Left lung (tissue), 10 donors: ENCODE data around the gene DMD. TPM values are rescaled to one million over a fixed set of nuclear protein-coding genes. Genes with fewer than 3 reads are reported as not detected.

Source experiments
- ATAC-seq: fragments of 200-7000 bp; cut with Tn5 transposase; one replicate; pipeline ENCODE4 v1.9.1; 2020; ENCODE audit warnings: moderate library complexity
- DNase-seq, 4 donors: peaks; one replicate each; pipeline ENCODE4 v3.0.0-alpha.2; 2013 to 2020
- H3K27ac ChIP-seq, 2 donors: fragments of 200-600 bp; sonication (generic) in 1 of 2; one replicate each; pipeline versions ENCODE4 v1.5.0 to v1.8.0; 2020 to 2021
- H3K27me3 ChIP-seq, 2 donors: fragments of 200-600 bp; sonication (generic) in 1 of 2; one replicate each; pipeline versions ENCODE4 v1.5.0 to v1.8.0; 2020 to 2021
- H3K36me3 ChIP-seq, 2 donors: fragments of 200-600 bp; sonication (generic) in 1 of 2; one replicate each; pipeline versions ENCODE4 v1.5.0 to v1.8.0; 2020 to 2021
- H3K4me1 ChIP-seq, 2 donors: fragments of 200-600 bp; one replicate each; pipeline ENCODE4 v1.8.0; 2021
- H3K4me3 ChIP-seq, 2 donors: fragments of 200-600 bp; sonication (generic) in 1 of 2; one replicate each; pipeline versions ENCODE4 v1.5.0 to v1.8.0; 2020 to 2021; ENCODE audit warnings: mild to moderate bottlenecking in 1 of 2
- H3K9me3 ChIP-seq, 2 donors: fragments of 200-600 bp; sonication (generic) in 1 of 2; one replicate each; pipeline versions ENCODE4 v1.5.0 to v1.8.0; 2020 to 2021
- CTCF ChIP-seq, 2 donors: fragments of 200-600 bp; sonication (generic) in 1 of 2; IDR thresholded peaks; one replicate each; pipeline versions ENCODE4 v1.5.0 to v1.8.0; 2021; ENCODE audit warnings: antibody characterized with exemption in 2 of 2
- intact Hi-C, 2 donors: fragments of 100-400 bp; cut with DNase I; formaldehyde crosslinking; loops; one replicate each; pipeline versions ENCODE4 v1.11.2 to v1.14.2; 2022
- polyA plus RNA-seq, 6 donors: library from polyadenylated mRNA; unstranded; fragments of 120-200 nt; gene quantifications; one replicate each; pipeline ENCODE4 v1.2.1, GENCODE V29; 2013; ENCODE audit not compliant: insufficient read length in 6 of 6
- total RNA-seq, 2 donors: library from RNA; stranded (reverse); fragmentation: NEBNext Ultra II Directional; extraction: Animal tissue kit (Norgen Biotek cat#: 25700); gene quantifications; one replicate each; pipeline ENCODE4 v1.2.1, GENCODE V29; 2021
- donor health status: DM: no; HTN: yes; CAD: no.
- donor health status: DM: no; HTN: no; CAD: no.

Gene DMD
- total and polyA plus RNA-seq, 8 donors = 16.6 to 68.8 (median 54.0) TPM

GRCh38 chrX:31443654-31444053 is 1767.7 kb downstream of the DMD start:
- DNase-seq (no peak), ATAC-seq (no peak)
- no peaks in the 10 kb centered on the region for H3K4me1 ChIP-seq
- H3K4me3 ChIP-seq = no peak overlapping the region
- no peaks in the 10 kb centered on the region for H3K27me3 ChIP-seq
- no peaks in the 10 kb centered on the region for H3K36me3 ChIP-seq
- no peak overlapping the region for H3K27ac ChIP-seq
- no peak for TF ChIP-seq CTCF (IDR thresholded peaks at IDR 0.05)
- H3K9me3 ChIP-seq = no peaks in the 10 kb centered on the region
- intact Hi-C loops = no loop called here

GRCh38 chrX:31440546-31440945 is 1770.8 kb downstream of the DMD start:
- H3K27ac ChIP-seq = no peak overlapping the region
- no peaks in the 10 kb centered on the region for H3K27me3 ChIP-seq
- ATAC-seq (no peak), DNase-seq (no peak)
- H3K36me3 ChIP-seq = no peaks in the 10 kb centered on the region
- TF ChIP-seq CTCF (IDR thresholded peaks at IDR 0.05) = no peak
- intact Hi-C loops = no loop called here
- no peaks in the 10 kb centered on the region for H3K9me3 ChIP-seq
- no peaks in the 10 kb centered on the region for H3K4me1 ChIP-seq
- H3K4me3 ChIP-seq = no peak overlapping the region

- Histone ChIP-seq H3K9me3 (no peaks in the 10 kb centered on the region), H3K4me1 (no peaks in the 10 kb centered on the region), H3K4me3 (no peak overlapping the region), H3K36me3 (no peaks in the 10 kb centered on the region), H3K27ac (no peak overlapping the region), H3K27me3 (no peaks in the 10 kb centered on the region)
- no peak for ATAC-seq
- TF ChIP-seq CTCF (IDR thresholded peaks at IDR 0.05) = no peak
- intact Hi-C loops = no loop called here
- no peak for DNase-seq
These were observed 1774.9 kb downstream of the DMD start for GRCh38 chrX:31436424-31436823.

- no peaks in the 10 kb centered on the region for H3K9me3 ChIP-seq
- no peak overlapping the region for H3K27ac ChIP-seq
- no peaks in the 10 kb centered on the region for H3K4me1 ChIP-seq
- no peak overlapping the region for H3K4me3 ChIP-seq
- intact Hi-C loops = no loop called here
- no peaks in the 10 kb centered on the region for H3K36me3 ChIP-seq
- no peak for TF ChIP-seq CTCF (IDR thresholded peaks at IDR 0.05)
- no peaks in the 10 kb centered on the region for H3K27me3 ChIP-seq
- DNase-seq = no peak
- no peak for ATAC-seq
These were observed 1775.8 kb downstream of the DMD start for GRCh38 chrX:31435592-31435991.

- intact Hi-C loops = no loop called here
- Histone ChIP-seq H3K27me3 (no peaks in the 10 kb centered on the region), H3K27ac (no peak overlapping the region)
These were observed 1777.5 kb downstream of the DMD start for GRCh38 chrX:31433856-31434255.

More at GRCh38 chrX:31433856-31434255, 1777.5 kb downstream of the DMD start:
- Histone ChIP-seq H3K9me3 (no peaks in the 10 kb centered on the region), H3K4me3 (no peak overlapping the region), H3K36me3 (no peaks in the 10 kb centered on the region), H3K4me1 (no peaks in the 10 kb centered on the region)
- no peak for TF ChIP-seq CTCF (IDR thresholded peaks at IDR 0.05)
- ATAC-seq (no peak), DNase-seq (no peak)
